Activated CD4-positive, alpha-beta T cell treated with anti-CD3 and anti-CD28 coated beads, Interleukin-10, Interleukin-2, amounts not matched to agents 100 ng/mL and 50 ng/mL, durations not matched to agents 16 hours and 8 hours (primary cell): ENCODE data around the gene BCL2L11.

ENCODE experiments used
- DNase-seq: peaks from one replicate; pipeline ENCODE4 v3.0.0-alpha.2; 2020

BCL2L11 gene

GRCh38 chr2:111118481-111118980 is 2.2 kb upstream of the BCL2L11 start:
- DNase-seq = no peak

DNA sequence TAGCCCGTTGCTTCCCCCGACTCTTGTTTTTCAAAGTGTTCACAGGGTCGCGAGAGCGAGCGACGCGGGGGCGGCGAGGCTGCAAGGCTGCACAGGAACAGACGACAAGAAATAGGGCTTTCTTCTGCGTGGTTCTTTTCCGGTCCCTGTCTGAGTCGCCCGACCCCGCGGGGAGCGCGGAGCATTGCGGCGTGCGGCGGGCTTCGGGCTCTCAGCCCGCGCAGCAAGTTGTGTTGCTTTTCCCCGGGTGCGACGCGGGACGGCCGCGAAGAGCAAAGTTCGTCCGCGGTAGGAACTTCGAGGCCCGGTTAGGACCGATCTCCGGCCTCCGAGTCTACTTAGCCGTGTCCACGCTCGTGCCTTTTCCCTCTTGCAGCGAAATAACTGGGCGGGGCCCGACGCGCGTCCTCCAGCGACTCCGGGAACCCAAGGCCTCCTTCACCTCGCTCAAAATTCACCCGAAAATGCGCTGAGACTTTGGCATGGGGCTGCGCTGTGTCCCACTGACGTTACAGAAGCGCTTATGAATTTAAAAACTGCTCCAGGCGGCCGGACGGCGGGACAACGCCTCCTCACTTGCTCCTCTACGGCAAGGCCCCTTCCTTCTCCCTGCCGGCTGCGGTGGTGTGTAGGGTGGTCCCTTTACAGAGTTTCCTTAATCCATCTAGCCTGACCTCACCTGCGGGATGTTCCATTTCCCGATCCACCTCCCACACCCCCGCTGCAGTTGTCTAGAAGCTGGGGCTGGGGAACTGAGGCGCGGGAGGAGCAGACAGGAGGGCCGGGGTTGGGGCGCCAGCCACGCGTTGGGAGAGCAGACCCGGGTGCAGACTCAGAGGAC is 1.5 kb upstream of the BCL2L11 start:
- DNase-seq = peak; percentile 27

DNA sequence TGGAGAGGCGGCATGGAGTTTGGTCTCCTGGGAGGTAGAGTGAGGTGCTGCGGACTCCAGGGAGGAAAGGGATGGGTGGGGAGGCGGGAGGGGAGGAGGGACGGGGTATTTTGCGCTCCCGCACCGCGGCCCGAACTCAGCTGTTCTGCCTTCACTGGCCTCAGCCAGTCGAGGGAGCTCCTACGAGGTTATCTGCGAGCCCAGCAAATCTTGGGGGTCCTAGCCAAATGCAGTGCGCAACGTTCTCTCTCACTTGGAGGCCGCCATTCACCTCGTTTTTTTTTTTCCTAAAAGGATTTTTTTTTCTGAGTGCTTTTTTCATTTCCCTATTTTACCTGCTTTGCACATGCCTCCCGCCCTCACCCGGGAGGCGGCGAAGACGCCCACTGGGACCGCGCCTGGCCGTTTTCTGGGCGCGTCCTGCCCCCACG is 877 bp upstream of the BCL2L11 start:
- DNase-seq = no peak

GRCh38 chr2:111121028-111121827 is 514 bp downstream of the BCL2L11 start:
- peak; percentile 42 for DNase-seq

GRCh38 chr2:111121828-111122630 is 1.3 kb downstream of the BCL2L11 start:
- peak; percentile 86 for DNase-seq

DNA sequence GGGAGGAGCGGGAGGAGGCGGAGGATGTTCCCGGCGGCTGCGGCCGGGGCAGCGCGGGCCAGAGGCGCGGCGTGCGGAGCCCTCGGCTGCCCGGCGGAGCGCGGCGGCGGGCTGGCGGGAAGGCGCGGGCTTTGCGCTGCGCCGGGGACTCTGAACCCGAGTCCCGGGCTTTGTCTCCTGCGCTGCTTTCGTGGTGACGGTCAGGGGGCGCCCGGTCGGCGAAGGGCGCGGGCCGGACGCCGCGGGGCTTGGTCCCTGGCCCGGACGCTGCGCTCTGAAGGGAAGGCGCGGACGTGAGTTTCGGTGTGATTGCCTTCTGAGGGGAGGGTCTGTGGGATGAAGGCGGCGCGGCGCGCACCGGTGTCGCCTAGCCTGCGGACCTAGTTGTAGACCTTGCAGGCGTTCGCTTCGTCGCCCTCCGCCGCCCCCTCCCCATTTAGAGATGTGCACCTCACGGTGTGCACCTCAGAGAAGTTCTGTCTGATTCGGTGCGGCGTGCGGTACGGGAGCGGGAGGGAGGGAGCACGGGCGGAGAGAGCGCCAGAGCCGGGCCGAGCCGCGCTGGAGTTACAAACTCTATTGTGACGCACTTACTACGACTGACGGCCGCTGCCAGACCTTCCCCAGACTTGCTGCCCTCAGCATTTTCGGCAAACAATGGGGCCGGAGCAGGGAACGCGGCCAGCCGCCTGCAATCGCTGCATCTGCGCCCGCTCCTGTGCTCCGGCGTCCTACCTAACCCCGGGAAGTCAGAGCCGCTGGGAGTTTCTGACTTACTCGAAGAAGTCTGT is 2.1 kb downstream of the BCL2L11 start:
- DNase-seq = peak; percentile 34

DNA sequence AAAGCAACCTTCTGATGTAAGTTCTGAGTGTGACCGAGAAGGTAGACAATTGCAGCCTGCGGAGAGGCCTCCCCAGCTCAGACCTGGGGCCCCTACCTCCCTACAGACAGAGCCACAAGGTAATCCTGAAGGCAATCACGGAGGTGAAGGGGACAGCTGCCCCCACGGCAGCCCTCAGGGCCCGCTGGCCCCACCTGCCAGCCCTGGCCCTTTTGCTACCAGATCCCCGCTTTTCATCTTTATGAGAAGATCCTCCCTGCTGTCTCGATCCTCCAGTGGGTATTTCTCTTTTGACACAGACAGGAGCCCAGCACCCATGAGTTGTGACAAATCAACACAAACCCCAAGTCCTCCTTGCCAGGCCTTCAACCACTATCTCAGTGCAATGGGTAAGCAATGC is 3.0 kb downstream of the BCL2L11 start:
- DNase-seq = no peak

DNA sequence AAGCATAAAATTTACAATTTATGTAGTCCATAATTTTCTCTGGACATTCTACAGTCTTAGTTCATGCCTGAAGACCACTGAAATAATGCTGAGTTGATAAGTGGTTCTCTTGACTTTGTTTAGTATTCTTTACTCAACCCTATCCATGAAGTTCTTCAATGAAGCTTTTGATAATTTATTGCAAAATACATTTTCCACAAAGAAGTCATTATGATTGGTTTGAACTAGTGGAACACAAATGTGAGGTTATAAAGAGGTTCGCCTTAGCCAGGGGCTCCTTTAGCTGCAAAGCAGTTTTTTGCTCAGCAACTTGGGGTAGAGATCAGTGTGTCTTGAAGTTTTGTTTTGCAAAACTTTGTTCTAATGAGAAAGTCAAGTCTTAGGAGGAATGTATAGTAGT is 5.9 kb downstream of the BCL2L11 start:
- no peak for DNase-seq

DNA sequence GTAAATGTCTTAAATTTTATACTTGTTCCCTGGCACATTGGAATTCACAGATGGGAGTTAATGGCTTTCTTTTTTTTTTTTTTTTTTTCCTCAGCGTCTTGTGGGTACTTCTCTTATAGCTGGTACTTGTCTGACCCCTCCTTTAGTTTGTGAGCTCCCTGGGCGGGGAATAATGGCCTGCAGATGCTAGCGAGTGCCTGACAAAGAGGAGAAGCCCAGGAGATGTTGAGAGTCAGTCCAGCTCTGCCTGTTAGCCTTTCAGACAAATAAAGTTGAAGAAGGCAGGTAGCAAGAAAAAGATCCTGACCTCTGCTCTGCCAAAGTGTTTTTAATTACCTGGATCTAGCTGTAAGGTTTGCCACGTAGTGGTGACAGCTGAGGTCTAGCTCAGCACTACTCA is 6.6 kb downstream of the BCL2L11 start:
- DNase-seq = no peak

GRCh38 chr2:111128096-111128495 is 7.4 kb downstream of the BCL2L11 start:
- no peak for DNase-seq

- DNase-seq = no peak
These were observed 12.9 kb downstream of the BCL2L11 start for GRCh38 chr2:111133603-111134002.

GRCh38 chr2:111134055-111134454 is 13.3 kb downstream of the BCL2L11 start:
- DNase-seq = no peak

DNA sequence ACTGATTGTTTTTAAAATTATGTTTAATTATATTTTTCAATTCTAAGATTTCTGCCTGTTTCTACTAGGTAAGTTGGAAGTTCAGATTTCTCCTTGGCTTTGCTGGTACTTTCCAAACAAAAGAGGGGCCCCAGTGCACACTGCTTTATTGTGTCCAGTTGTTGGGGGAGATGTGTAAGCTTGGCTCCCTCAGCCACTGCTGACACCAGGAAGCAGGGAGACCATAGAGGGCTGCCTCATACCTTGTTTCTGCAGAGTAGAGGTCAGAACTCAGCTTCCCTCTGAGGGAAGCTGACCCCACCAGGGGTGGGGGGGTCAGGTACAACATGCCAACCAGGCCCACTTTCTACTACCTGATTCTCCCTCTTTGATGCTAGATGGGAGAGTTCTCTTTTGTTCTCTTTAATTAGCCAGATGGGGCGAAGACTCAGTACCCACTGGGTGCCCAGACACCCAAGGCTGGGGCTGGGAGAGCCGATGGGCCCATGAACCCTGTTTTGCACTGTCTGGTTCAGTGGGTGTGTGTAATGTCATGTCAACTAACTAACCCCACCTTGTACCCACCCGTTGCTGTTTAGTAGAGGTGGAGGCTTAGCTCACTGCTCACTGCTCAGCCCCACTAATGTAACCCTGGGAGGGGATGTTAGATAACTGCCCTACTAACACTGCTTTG is 14.7 kb downstream of the BCL2L11 start:
- DNase-seq = no peak

GRCh38 chr2:111135910-111136297 is 15.2 kb downstream of the BCL2L11 start:
- no peak for DNase-seq

GRCh38 chr2:111138839-111139238 is 18.1 kb downstream of the BCL2L11 start:
- no peak for DNase-seq

DNA sequence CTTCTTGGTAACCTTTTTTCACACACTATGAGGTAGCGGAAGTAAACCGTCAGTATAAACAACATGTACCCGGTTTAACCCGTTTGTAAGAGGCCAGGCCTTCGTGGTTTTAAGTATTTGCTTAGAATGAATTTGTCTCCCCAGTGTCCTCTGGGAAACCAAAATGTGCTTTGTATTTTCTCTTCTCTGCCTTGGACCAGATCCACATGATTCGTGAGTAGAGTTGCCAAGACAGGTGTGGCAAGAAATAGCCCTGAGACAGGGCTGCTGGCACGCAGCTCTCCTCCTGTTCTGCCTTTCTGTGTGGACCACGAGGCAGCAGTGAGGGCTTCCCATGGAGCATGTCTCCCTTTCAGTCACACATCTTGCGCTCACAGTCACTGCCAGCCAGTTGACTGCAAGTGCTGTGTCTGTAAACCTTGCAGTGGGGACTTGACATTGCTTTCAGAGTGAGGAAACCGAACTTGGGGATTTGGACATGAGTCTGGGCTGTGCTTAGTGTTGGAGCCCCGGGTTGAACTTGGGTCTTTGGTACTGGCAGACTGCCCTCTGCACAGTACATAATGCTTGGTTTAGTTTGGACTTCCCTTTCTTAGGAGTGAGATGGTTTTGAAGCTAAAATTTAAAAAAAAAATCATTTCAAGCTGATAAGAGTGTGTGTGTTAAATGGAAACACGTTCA is 19.1 kb downstream of the BCL2L11 start:
- DNase-seq = no peak

DNA sequence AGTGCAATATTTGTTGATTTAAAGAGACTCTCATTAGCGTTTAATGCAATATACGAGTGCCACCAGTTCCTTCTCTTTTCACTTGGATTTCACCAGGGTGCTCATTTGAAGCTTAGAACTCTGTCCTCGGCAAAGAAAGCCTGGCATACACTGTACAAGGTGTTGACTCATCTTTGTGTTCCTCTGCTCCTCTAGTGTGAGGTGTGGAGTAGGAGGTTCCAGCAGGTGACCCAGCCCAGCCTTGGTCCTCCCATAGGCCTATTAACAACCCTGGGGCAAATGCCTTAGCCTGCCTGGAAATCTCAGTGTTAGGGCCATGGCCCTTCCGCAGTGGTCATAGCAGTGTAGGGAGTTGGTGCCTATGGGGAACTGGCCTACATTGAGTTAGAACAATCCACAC is 20.1 kb downstream of the BCL2L11 start:
- DNase-seq = no peak

DNA sequence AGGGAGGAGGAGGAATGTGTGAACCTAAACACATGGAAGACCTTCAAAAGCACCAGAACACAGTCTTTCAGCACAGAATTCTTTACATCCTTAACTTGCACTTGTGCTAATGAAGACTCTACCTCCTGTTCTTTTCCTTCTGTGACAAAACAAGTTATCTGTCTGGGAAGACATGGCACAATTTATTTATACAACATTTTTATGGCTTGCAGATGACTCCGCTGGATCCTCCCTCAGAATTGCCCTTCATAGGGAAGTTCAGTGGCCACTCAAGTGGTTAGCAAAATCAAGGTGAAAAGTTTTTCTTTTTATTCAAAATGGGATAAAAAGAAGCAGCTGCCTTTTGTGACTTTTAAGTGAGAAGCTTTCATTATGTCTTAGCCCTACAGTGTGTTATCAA is 21.4 kb downstream of the BCL2L11 start:
- DNase-seq = no peak

DNA sequence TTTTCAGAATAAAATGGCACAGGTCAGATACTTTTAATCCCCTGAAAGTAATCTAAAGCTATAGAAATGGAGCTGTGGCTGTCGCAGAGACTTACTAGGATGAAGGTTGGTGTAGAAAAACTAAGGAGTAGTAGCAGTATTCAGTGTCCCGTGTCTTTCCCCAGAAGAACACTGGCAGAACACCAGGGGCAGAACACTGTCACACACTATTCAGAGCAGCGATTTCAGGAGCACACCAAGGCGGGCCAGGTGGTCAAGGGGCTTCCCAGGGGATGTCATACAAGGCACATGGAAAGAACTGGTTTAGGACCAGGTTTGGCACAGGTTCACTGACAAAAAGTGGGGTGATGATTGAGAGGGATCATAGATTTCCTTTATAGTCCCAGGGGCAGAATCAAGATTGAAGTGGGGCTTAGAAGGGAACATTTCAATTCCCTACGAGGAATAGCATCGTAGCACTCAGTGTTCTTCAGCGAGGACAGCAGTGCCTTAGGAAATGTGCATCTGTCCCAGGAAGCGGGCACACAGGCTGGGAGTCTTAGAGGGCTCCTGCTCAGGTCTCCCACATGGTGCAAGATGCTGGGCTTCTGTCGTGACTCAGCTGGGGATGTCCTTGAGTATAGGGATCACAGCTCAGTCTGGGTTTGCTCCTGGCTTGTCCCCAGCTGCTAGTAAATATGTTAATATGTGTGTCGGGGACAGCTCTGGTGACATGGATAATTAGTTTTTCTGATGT is 22.6 kb downstream of the BCL2L11 start:
- no peak for DNase-seq

DNA sequence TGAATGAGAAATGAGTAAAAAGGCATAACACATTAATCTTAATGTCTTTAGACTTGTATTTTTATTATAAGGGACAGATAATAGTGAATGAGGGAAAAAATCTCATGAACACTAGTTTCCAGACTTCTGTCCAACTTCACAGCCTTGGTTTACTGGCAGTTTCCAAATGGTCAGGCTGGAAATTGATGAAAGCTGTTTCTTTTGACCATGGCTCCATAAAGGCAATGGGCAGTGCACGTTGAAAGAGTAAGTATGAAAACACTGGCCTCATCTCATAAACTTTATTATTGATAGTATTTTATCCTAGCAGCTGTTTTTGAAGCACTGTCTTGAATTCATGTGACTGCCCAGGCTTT is 23.1 kb downstream of the BCL2L11 start:
- no peak for DNase-seq
